Measurements from ENCODE around the gene AEBP1. TPM values are rescaled to one million over a fixed set of nuclear protein-coding genes. Genes with fewer than 3 reads are reported as not detected.

Gene AEBP1
- polyA plus RNA-seq, 2 donors: 8.8 to 19.9 TPM

- no peak overlapping the region for H3K4me3 ChIP-seq (ENCODE audit: low read depth in 1 of 2, low read length in 2 of 2)
- no peaks in the 10 kb centered on the region for H3K36me3 ChIP-seq (ENCODE audit: control insufficient read depth in 2 of 2, insufficient read depth in 2 of 2, low read length in 1 of 2)
- WGBS, 2 donors: 80% methylated on average over 22 of the region's 22 CpGs
- no peak overlapping the region for H3K27ac ChIP-seq (ENCODE audit: low read depth in 2 of 2, low read length in 1 of 2)
- no peaks in the 10 kb centered on the region for H3K27me3 ChIP-seq (ENCODE audit: control insufficient read depth in 1 of 2, insufficient read depth in 2 of 2, low read length in 2 of 2)
- no peaks in the 10 kb centered on the region for H3K9me3 ChIP-seq (ENCODE audit: control insufficient read depth in 2 of 2, insufficient read depth in 1 of 2, low read depth in 1 of 2, low read length in 1 of 2)
- peaks cover 0 to 4% of the 10 kb centered on the region in 2 donors for H3K4me1 ChIP-seq (ENCODE audit: control insufficient read depth in 2 of 2, insufficient read depth in 2 of 2, low read length in 1 of 2)
Observed at GRCh38 chr7:44152971-44153947, 49.1 kb downstream of the AEBP1 start.

- H3K4me1 ChIP-seq (ENCODE audit: control insufficient read depth in 2 of 2, insufficient read depth in 2 of 2, low read length in 1 of 2): peaks cover 0 to 4% of the 10 kb centered on the region in 2 donors
- H3K9me3 ChIP-seq (ENCODE audit: control insufficient read depth in 2 of 2, insufficient read depth in 1 of 2, low read depth in 1 of 2, low read length in 1 of 2): no peaks in the 10 kb centered on the region
- no peaks in the 10 kb centered on the region for H3K27me3 ChIP-seq (ENCODE audit: control insufficient read depth in 1 of 2, insufficient read depth in 2 of 2, low read length in 2 of 2)
- WGBS, 2 donors: 87 to 91% methylated on average over 5 of the region's 5 CpGs
- H3K4me3 ChIP-seq (ENCODE audit: low read depth in 1 of 2, low read length in 2 of 2): no peak overlapping the region
- H3K27ac ChIP-seq (ENCODE audit: low read depth in 2 of 2, low read length in 1 of 2): no peak overlapping the region
- H3K36me3 ChIP-seq (ENCODE audit: control insufficient read depth in 2 of 2, insufficient read depth in 2 of 2, low read length in 1 of 2): no peaks in the 10 kb centered on the region
Observed at GRCh38 chr7:44153948-44154335, 49.8 kb downstream of the AEBP1 start.

DNA sequence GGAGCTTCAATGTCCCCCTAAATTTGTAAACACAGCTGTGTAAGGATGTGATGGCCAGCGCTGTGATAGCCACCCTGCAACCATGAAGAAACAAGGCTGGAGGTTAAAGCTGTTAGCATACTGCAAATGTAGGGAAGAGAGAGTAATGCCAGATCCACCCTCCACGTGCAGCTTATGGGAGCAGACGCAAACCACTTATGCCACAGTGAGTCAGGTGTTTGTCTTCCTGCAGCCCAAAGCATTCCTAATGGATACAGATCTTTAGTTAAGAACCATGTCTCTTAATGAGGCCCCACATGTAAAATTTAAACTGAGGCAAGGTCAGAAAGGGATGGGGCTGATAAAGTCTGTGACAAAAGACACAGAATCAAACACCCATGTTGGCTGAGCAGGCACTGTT, 50.6 kb downstream of the AEBP1 start:
- WGBS, 2 donors: 72 to 80% methylated on average over 3 of the region's 3 CpGs
- no peaks in the 10 kb centered on the region for H3K9me3 ChIP-seq (ENCODE audit: control insufficient read depth in 2 of 2, insufficient read depth in 1 of 2, low read depth in 1 of 2, low read length in 1 of 2)
- H3K27ac ChIP-seq (ENCODE audit: low read depth in 2 of 2, low read length in 1 of 2): no peak overlapping the region
- H3K36me3 ChIP-seq (ENCODE audit: control insufficient read depth in 2 of 2, insufficient read depth in 2 of 2, low read length in 1 of 2): no peaks in the 10 kb centered on the region
- H3K4me1 ChIP-seq (ENCODE audit: control insufficient read depth in 2 of 2, insufficient read depth in 2 of 2, low read length in 1 of 2): peaks cover 0 to 4% of the 10 kb centered on the region in 2 donors
- no peak overlapping the region for H3K4me3 ChIP-seq (ENCODE audit: low read depth in 1 of 2, low read length in 2 of 2)
- H3K27me3 ChIP-seq (ENCODE audit: control insufficient read depth in 1 of 2, insufficient read depth in 2 of 2, low read length in 2 of 2): no peaks in the 10 kb centered on the region

DNA sequence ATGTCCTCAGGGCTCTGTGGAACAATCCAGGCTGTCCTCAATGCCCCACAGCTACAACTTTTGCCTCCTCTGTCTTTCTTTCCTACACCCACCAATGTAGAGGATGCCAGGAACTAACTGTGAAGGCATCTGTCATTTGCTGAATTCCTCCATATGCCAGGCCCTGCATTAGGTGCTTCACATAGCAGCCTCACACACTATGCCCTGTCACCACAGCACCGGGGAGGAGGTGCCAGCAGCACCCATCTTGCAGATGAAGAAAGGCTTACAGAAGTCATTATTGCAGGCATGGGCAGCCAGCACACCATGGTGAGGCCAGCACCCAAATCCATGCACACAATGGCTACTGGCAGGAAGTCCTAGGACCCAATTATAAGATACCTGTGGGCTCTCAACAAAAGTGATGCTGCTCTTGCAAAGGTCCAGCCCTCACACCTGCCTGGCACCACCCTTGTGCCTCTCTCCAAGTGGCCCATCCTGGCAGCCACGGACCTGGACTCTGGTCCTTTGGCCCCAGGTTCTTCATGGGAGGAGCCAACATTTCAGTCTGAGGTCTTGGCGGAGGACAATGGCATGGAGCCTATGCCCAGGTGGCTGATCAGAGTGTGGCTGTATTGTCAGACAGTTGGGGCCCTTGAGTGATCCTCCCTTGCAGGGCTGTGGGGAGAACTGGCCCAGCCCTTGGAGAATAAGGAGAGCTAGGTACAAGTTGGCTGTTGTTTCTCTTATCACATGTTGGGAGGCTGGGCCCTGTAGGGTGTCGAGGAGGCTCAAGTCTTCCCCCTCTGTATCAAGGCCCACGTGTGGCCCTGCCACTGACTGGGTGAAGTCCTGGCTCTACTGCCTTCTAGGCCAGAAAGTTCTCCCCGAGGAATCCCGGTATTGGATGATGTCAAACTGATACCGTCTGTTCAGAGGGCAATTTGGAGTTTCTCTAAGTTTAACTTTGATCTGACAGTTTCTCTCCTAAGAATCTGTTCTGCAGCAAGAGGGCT, 51.3 kb downstream of the AEBP1 start:
- H3K4me3 ChIP-seq (ENCODE audit: low read depth in 1 of 2, low read length in 2 of 2): no peak overlapping the region
- WGBS, 2 donors: 76 to 84% methylated on average over 8 of the region's 8 CpGs

DNA sequence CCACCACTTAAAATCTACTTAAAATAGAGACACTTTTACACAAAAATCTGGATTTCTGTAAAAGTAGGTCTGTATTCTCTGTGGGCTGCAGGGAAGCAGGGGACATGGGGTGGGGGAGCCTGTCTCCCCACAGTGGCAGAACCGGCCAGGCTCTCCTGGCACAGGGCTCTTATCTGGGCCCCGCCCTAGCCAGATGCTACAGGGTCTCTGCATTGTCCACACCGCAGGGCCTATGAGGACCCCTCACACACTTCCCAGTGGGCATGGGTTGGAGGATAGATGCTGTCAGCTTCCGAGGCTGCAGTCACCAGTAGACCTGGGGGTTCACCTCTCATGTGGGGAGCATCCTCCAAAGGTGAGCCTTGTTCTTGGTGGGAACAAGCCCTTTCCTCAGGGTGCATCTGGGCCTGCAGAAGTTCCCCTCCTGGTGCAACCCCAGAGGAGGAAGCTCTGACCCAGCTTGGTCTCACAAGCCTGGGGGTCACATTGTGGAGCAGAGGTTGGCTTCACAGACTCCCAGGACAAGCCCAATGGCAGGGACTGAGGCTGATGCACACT, 52.4 kb downstream of the AEBP1 start:
- Histone ChIP-seq H3K27ac (ENCODE audit: low read depth in 2 of 2, low read length in 1 of 2) (no peak overlapping the region), H3K9me3 (ENCODE audit: control insufficient read depth in 2 of 2, insufficient read depth in 1 of 2, low read depth in 1 of 2, low read length in 1 of 2) (no peaks in the 10 kb centered on the region), H3K36me3 (ENCODE audit: control insufficient read depth in 2 of 2, insufficient read depth in 2 of 2, low read length in 1 of 2) (no peaks in the 10 kb centered on the region), H3K4me3 (ENCODE audit: low read depth in 1 of 2, low read length in 2 of 2) (no peak overlapping the region), H3K27me3 (ENCODE audit: control insufficient read depth in 1 of 2, insufficient read depth in 2 of 2, low read length in 2 of 2) (no peaks in the 10 kb centered on the region), H3K4me1 (ENCODE audit: control insufficient read depth in 2 of 2, insufficient read depth in 2 of 2, low read length in 1 of 2) (peaks cover 0 to 3% of the 10 kb centered on the region in 2 donors)
- WGBS, 2 donors: 81 to 82% methylated on average over 4 of the region's 4 CpGs

More for the DNA sequence above, 51.3 kb downstream of the AEBP1 start:
- H3K4me1 ChIP-seq (ENCODE audit: control insufficient read depth in 2 of 2, insufficient read depth in 2 of 2, low read length in 1 of 2): peaks cover 3 to 4% of the 10 kb centered on the region in 2 donors
- H3K9me3 ChIP-seq (ENCODE audit: control insufficient read depth in 2 of 2, insufficient read depth in 1 of 2, low read depth in 1 of 2, low read length in 1 of 2): no peaks in the 10 kb centered on the region
- H3K27ac ChIP-seq (ENCODE audit: low read depth in 2 of 2, low read length in 1 of 2): no peak overlapping the region
- no peaks in the 10 kb centered on the region for H3K27me3 ChIP-seq (ENCODE audit: control insufficient read depth in 1 of 2, insufficient read depth in 2 of 2, low read length in 2 of 2)
- H3K36me3 ChIP-seq (ENCODE audit: control insufficient read depth in 2 of 2, insufficient read depth in 2 of 2, low read length in 1 of 2): no peaks in the 10 kb centered on the region

GRCh38 chr7:44157116-44158080, 53.3 kb downstream of the AEBP1 start:
- Histone ChIP-seq H3K4me3 (ENCODE audit: low read depth in 1 of 2, low read length in 2 of 2) (no peak overlapping the region), H3K4me1 (ENCODE audit: control insufficient read depth in 2 of 2, insufficient read depth in 2 of 2, low read length in 1 of 2) (peaks cover 0 to 3% of the 10 kb centered on the region in 2 donors), H3K27ac (ENCODE audit: low read depth in 2 of 2, low read length in 1 of 2) (no peak overlapping the region), H3K36me3 (ENCODE audit: control insufficient read depth in 2 of 2, insufficient read depth in 2 of 2, low read length in 1 of 2) (no peaks in the 10 kb centered on the region), H3K9me3 (ENCODE audit: control insufficient read depth in 2 of 2, insufficient read depth in 1 of 2, low read depth in 1 of 2, low read length in 1 of 2) (peaks cover 0 to under 1% of the 10 kb centered on the region in 2 donors), H3K27me3 (ENCODE audit: control insufficient read depth in 1 of 2, insufficient read depth in 2 of 2, low read length in 2 of 2) (no peaks in the 10 kb centered on the region)
- 81 to 86% methylated on average over 15 of the region's 15 CpGs for WGBS, 2 donors

DNA sequence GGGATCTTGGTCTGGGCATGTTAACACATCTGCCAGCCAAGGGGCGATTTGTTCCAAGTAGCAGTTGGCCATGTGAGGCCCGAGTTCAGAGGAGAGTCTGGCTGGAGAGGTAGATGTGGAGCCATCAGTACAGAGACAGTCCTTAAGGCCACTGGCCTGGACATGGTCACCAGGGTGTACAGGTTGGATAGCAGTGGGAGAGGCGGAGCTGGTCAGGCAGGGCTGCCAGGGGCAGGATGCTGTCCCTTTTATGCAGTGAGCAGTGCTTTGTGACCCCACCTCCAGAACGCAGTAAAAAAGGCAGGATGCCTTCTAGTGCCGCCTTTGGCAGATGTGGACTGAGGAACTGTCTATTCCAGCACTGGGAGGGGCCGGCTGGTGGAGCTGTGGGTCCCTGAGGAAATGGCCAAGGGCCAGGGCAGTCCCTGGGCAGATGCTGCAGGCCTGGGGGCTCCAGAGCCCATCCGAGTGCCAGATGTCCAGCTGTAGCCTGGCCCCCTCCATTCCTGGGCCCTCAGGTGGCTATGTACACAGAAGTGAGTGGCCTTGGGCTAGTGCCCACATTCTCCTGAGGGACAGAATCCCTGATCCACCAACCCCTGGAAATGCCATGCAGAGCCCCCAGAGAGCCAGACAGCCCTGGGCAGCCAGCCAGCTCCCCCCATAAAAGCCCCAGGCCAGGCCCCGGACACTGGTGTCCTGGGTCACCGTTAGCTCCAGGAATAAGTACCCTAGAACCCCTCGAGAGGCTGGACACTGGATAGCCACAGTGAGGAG, 54.1 kb downstream of the AEBP1 start:
- 74 to 76% methylated on average over 10 of the region's 10 CpGs for WGBS, 2 donors
- H3K36me3 ChIP-seq (ENCODE audit: control insufficient read depth in 2 of 2, insufficient read depth in 2 of 2, low read length in 1 of 2): no peaks in the 10 kb centered on the region

More for the DNA sequence above, 54.1 kb downstream of the AEBP1 start:
- Histone ChIP-seq H3K9me3 (ENCODE audit: control insufficient read depth in 2 of 2, insufficient read depth in 1 of 2, low read depth in 1 of 2, low read length in 1 of 2) (peaks cover 0 to 2% of the 10 kb centered on the region in 2 donors), H3K4me1 (ENCODE audit: control insufficient read depth in 2 of 2, insufficient read depth in 2 of 2, low read length in 1 of 2) (peaks cover 0 to 3% of the 10 kb centered on the region in 2 donors), H3K27ac (ENCODE audit: low read depth in 2 of 2, low read length in 1 of 2) (no peak overlapping the region), H3K4me3 (ENCODE audit: low read depth in 1 of 2, low read length in 2 of 2) (no peak overlapping the region), H3K27me3 (ENCODE audit: control insufficient read depth in 1 of 2, insufficient read depth in 2 of 2, low read length in 2 of 2) (no peaks in the 10 kb centered on the region)

Measured in esophagus (tissue), 2 donors.